Ovary (tissue), 3 donors: ENCODE measurements around the gene RNF5.

Experiments
- EP300 ChIP-seq: sonication (generic); formaldehyde crosslinking; IDR thresholded peaks from one replicate; pipeline ENCODE4 v1.6.1; 2017; ENCODE audit warnings: antibody characterized with exemption
- POLR2A ChIP-seq: fragments of 450-650 bp; IDR thresholded peaks from one replicate; pipeline ENCODE4 v1.6.1; 2017; ENCODE audit warnings: antibody characterized with exemption, mild to moderate bottlenecking, moderate library complexity
- TF ChIP-seq, protein P1 (sequence below), 3 donors: fragments of 450-650 bp in 2 of 3; fragments of 200-600 bp in 1 of 3; IDR thresholded peaks; one replicate each; pipeline versions ENCODE4 v1.5.1 to v1.8.0; 2016 to 2022; ENCODE audit warnings: antibody characterized with exemption in 3 of 3, mild to moderate bottlenecking in 1 of 3
- donor health status: DM: no; HTN: no; CAD: no.

DNA sequence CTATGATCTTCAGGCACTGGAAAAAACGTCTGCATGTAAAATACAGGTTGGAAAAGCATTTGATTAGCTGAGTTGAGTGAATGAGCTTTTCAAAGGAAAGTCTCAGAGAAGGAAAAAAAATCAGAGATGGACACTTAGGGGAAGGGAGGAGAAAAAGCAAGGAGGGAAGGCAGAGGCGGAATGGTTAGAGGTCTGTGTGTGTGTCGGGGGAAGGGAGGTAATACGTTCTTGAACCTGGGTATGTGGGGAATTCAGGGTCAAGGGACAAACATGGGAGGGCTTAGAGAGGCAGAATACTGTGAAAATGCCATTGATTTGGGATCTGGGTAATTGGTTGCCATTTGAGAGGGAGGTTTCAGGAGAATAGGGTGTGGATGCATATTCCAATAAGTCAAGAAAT is 31.5 kb upstream of the RNF5 start:
- TF ChIP-seq, protein P1, sequence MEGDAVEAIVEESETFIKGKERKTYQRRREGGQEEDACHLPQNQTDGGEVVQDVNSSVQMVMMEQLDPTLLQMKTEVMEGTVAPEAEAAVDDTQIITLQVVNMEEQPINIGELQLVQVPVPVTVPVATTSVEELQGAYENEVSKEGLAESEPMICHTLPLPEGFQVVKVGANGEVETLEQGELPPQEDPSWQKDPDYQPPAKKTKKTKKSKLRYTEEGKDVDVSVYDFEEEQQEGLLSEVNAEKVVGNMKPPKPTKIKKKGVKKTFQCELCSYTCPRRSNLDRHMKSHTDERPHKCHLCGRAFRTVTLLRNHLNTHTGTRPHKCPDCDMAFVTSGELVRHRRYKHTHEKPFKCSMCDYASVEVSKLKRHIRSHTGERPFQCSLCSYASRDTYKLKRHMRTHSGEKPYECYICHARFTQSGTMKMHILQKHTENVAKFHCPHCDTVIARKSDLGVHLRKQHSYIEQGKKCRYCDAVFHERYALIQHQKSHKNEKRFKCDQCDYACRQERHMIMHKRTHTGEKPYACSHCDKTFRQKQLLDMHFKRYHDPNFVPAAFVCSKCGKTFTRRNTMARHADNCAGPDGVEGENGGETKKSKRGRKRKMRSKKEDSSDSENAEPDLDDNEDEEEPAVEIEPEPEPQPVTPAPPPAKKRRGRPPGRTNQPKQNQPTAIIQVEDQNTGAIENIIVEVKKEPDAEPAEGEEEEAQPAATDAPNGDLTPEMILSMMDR (IDR thresholded peaks at IDR 0.05): no peak
- TF ChIP-seq EP300 (no peak), POLR2A (no peak)
